Measurements from ENCODE around the gene PDLIM5. TPM values are rescaled to one million over a fixed set of nuclear protein-coding genes. Genes with fewer than 3 reads are reported as not detected.

PDLIM5 gene
- total RNA-seq, 1 donor from 2014 or later = 82.9 TPM

GRCh38 chr4:94489098-94489497 is 37.4 kb downstream of the PDLIM5 start:
- no peaks in the 10 kb centered on the region for H3K27me3 ChIP-seq (ENCODE audit: control insufficient read depth, insufficient read depth, low read length)
- TF ChIP-seq CTCF (IDR thresholded peaks at IDR 0.05; ENCODE audit: insufficient read depth, low read length, severe bottlenecking) = no peak
- no peak for FAIRE-seq
- peak; percentile 65 for DNase-seq (ENCODE audit: low read depth)
- H3K36me3 ChIP-seq (ENCODE audit: control insufficient read depth, insufficient read depth, low read length) = no peaks in the 10 kb centered on the region
- no peak overlapping the region for H3K4me3 ChIP-seq (ENCODE audit: low read depth, low read length)

GRCh38 chr4:94490437-94490836 is 38.7 kb downstream of the PDLIM5 start:
- Histone ChIP-seq H3K27me3 (ENCODE audit: control insufficient read depth, insufficient read depth, low read length) (no peaks in the 10 kb centered on the region), H3K4me3 (ENCODE audit: low read depth, low read length) (no peak overlapping the region), H3K36me3 (ENCODE audit: control insufficient read depth, insufficient read depth, low read length) (peaks cover under 1% of the 10 kb centered on the region)
- FAIRE-seq (no peak), DNase-seq (ENCODE audit: low read depth) (no peak)
- no peak for TF ChIP-seq CTCF (IDR thresholded peaks at IDR 0.05; ENCODE audit: insufficient read depth, low read length, severe bottlenecking)

GRCh38 chr4:94491322-94491721 is 39.6 kb downstream of the PDLIM5 start:
- FAIRE-seq = no peak
- TF ChIP-seq CTCF (IDR thresholded peaks at IDR 0.05; ENCODE audit: insufficient read depth, low read length, severe bottlenecking) = no peak
- Histone ChIP-seq H3K4me3 (ENCODE audit: low read depth, low read length) (no peak overlapping the region), H3K36me3 (ENCODE audit: control insufficient read depth, insufficient read depth, low read length) (peaks cover 1% of the 10 kb centered on the region), H3K27me3 (ENCODE audit: control insufficient read depth, insufficient read depth, low read length) (no peaks in the 10 kb centered on the region)
- DNase-seq (ENCODE audit: low read depth) = peak; percentile 54

- no peak overlapping the region for H3K4me3 ChIP-seq (ENCODE audit: low read depth, low read length)
- H3K36me3 ChIP-seq (ENCODE audit: control insufficient read depth, insufficient read depth, low read length) = peaks cover 3% of the 10 kb centered on the region
- no peaks in the 10 kb centered on the region for H3K27me3 ChIP-seq (ENCODE audit: control insufficient read depth, insufficient read depth, low read length)
- DNase-seq (ENCODE audit: low read depth) = no peak
- TF ChIP-seq CTCF (IDR thresholded peaks at IDR 0.05; ENCODE audit: insufficient read depth, low read length, severe bottlenecking) = no peak
- no peak for FAIRE-seq
Measured at GRCh38 chr4:94495408-94495807, 43.7 kb downstream of the PDLIM5 start.

- no peak overlapping the region for H3K4me3 ChIP-seq (ENCODE audit: low read depth, low read length)
- no peak for TF ChIP-seq CTCF (IDR thresholded peaks at IDR 0.05; ENCODE audit: insufficient read depth, low read length, severe bottlenecking)
Measured at GRCh38 chr4:94497690-94498089, 45.9 kb downstream of the PDLIM5 start.

GRCh38 chr4:94498502-94498901 is 46.8 kb downstream of the PDLIM5 start:
- H3K4me3 ChIP-seq (ENCODE audit: low read depth, low read length) = no peak overlapping the region
- no peak for FAIRE-seq
- no peak for DNase-seq (ENCODE audit: low read depth)

More at GRCh38 chr4:94497690-94498089, 45.9 kb downstream of the PDLIM5 start:
- Histone ChIP-seq H3K27me3 (ENCODE audit: control insufficient read depth, insufficient read depth, low read length) (no peaks in the 10 kb centered on the region), H3K36me3 (ENCODE audit: control insufficient read depth, insufficient read depth, low read length) (peaks cover 3% of the 10 kb centered on the region)
- peak; percentile 43 for FAIRE-seq
- no peak for DNase-seq (ENCODE audit: low read depth)

More at GRCh38 chr4:94498502-94498901, 46.8 kb downstream of the PDLIM5 start:
- H3K27me3 ChIP-seq (ENCODE audit: control insufficient read depth, insufficient read depth, low read length) = no peaks in the 10 kb centered on the region
- H3K36me3 ChIP-seq (ENCODE audit: control insufficient read depth, insufficient read depth, low read length) = peaks cover 3% of the 10 kb centered on the region
- no peak for TF ChIP-seq CTCF (IDR thresholded peaks at IDR 0.05; ENCODE audit: insufficient read depth, low read length, severe bottlenecking)
